ENCODE measurements around the gene KRT6A.
"Not testable (repeated sequence)": the region's sequence is repeated elsewhere in the genome, so short reads cannot be mapped to it uniquely, and the experiment has no call there.

KRT6A gene

DNA sequence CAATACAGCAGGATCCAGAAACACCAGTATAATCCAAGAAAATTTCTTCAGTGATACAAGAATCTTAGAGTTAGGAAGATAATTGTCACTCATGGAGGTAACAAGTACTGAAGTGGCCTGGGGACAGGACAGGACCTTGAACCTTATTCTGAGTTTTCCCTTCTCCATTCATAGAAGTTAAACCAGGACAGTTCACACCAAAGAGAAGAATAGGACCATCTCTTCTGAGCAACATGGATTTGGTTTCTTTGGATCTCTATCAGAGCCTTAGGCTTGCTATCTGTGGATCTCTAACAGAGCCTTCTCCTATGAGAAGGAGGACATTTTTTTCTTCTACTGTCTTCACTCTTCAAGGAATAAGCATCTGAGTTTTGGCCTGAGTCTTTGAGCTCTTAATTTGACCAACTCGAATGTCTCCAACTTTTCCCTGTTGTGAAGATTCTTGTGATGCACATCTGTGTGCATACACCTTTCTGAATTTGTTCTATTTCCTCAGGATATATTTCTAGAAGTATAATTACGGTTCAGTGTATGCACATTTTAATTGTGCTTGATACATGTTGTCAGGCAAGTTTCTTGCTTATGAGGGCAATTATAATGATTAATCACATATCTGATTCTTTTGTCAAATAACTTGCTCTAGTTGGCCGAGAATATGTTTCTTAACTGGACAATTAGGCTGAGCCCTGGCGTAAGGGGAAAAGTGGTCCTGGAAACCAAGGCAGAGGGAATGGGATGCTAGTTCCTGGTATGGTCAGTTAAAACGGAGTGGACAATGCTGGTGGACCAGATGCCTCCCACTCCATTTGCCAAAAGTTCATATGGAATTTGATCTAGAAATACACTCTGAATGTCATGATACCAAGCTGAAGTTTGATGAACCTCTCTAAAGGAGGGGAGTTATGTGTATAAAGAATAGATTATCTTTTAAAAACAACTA, 6.6 kb downstream of the KRT6A start:
- H3K4me3 ChIP-seq (ENCODE audit: low read length) = no peak overlapping the region
- DNase-seq (ENCODE audit: low read depth, low spot score) = no peak

DNA sequence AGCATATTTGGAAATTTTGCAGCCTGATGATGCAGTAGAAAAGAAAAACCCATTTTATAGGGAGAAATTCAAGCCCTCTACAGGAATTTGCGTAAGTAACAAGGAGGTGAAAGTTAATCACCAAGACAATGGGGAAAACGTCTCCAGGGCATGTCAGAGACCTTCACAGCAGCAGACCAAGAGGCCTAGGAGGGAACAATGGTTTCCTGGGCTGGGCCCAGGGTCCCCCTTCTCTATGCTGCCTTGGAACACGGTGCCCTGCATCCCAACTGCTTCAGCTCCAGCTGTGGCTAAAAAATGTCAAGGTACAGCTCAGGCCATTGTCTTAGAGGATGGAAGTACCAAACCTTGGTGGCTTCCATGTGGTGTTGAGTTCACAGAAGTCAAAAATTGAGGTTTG, 13.0 kb downstream of the KRT6A start:
- no peak for DNase-seq (ENCODE audit: low read depth, low spot score)
- no peak overlapping the region for H3K4me3 ChIP-seq (ENCODE audit: low read length)

DNA sequence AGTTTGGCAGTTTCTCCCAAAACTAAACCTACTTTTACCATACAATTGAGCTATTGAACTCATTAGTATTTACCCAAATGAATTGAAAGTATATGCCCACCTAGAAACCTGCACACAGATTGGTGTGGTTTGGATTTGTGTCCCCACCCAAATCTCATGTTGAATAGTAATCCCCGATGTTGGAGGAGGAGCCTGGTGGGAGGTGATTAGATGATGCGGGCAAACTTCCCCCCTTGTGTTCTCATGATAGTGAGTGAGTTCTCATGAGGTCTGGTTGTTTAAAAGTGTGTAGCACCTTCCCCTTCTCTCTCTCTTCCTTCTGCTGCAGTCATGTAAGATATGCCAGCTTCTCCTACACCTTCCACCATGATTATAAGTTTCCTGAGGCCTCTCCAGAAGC, 15.4 kb downstream of the KRT6A start:
- DNase-seq (ENCODE audit: low read depth, low spot score) = no peak
- no peak overlapping the region for H3K4me3 ChIP-seq (ENCODE audit: low read length)

- no peak for DNase-seq (ENCODE audit: low read depth, low spot score)
- H3K4me3 ChIP-seq (ENCODE audit: low read length) = no peak overlapping the region
Observed at GRCh38 chr12:52474212-52474611, 18.8 kb downstream of the KRT6A start.

- H3K4me3 ChIP-seq (ENCODE audit: low read length) = no peak within 1 kb of the TSS
- no peak for DNase-seq (ENCODE audit: low read depth, low spot score)
Observed at GRCh38 chr12:52473768-52474167, 19.3 kb downstream of the KRT6A start, which contains the start of gene KRT6C. KRT6C (minus strand) TSS chr12:52473805; CDS start chr12:52473737, 68 bp downstream.

DNA sequence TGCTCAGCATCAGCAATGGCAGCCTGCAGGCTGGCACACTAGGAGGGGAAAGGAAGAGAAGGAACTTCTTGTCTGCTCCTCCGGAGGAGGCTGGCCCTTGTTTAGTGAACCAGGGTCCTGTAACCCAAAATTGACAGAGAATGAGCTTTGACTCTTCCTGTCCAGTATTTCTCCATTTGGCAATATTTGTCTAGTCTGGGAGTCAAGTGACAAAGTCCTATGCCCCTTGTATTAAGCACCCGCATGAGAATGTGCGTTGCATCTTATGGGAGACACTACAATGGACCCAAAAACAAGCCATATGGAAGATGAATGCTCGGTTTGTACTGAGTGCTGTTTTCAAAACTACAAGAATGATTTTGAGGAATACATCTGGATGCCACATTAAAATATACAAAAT, 23.2 kb downstream of the KRT6A start:
- DNase-seq (ENCODE audit: low read depth, low spot score) = no peak
- H3K4me3 ChIP-seq (ENCODE audit: low read length) = no peak overlapping the region

DNA sequence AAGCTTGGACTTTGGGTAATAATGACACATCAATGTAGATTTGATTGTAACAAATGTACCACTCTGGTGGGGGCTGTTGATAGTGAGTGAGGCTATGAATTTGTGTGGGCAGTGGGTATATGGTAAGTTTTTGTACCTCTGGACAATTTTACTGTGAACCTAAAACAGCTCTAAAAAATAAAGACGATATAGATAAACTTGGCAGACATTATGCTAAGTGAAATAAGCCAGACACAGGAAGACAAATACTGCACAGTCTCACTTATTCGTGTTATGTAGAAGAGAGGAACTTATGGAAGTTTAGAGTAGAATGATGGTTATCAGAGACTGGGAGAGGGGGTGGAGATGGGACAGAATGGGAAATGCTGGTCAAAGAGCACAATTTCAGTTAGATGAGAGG, 28.2 kb downstream of the KRT6A start:
- H3K4me3 ChIP-seq (ENCODE audit: low read length) = no peak overlapping the region
- no peak for DNase-seq (ENCODE audit: low read depth, low spot score)

DNA sequence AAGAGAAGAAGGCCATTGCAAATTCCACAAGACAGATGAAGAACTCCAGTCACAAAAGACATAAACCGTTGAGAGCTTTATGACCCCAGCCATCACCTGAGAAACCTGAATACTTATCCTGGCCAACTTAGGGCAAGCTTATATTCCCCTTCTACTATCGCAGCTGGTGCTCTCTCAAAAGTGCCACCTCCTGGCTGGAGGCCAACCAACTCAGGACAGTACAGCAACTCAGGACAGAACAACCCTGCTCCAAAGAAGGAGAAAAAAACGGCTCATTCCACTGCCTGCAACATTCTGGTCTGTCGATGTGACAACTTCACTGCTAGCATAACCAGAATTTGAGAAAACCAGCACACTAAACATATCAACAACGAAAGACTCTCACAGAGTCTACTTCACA, 31.4 kb downstream of the KRT6A start:
- no peak for DNase-seq (ENCODE audit: low read depth, low spot score)
- no peak overlapping the region for H3K4me3 ChIP-seq (ENCODE audit: low read length)

GRCh38 chr12:52458861-52459260, 34.2 kb downstream of the KRT6A start:
- no peak overlapping the region for H3K4me3 ChIP-seq (ENCODE audit: low read length)
- no peak for DNase-seq (ENCODE audit: low read depth, low spot score)

GRCh38 chr12:52455821-52456220, 37.2 kb downstream of the KRT6A start:
- no peak for DNase-seq (ENCODE audit: low read depth, low spot score)
- H3K4me3 ChIP-seq (ENCODE audit: low read length) = no peak overlapping the region

- H3K4me3 ChIP-seq (ENCODE audit: low read length) = no peak overlapping the region
- DNase-seq (ENCODE audit: low read depth, low spot score) = no peak
Observed at GRCh38 chr12:52454411-52455201, 38.5 kb downstream of the KRT6A start.

DNA sequence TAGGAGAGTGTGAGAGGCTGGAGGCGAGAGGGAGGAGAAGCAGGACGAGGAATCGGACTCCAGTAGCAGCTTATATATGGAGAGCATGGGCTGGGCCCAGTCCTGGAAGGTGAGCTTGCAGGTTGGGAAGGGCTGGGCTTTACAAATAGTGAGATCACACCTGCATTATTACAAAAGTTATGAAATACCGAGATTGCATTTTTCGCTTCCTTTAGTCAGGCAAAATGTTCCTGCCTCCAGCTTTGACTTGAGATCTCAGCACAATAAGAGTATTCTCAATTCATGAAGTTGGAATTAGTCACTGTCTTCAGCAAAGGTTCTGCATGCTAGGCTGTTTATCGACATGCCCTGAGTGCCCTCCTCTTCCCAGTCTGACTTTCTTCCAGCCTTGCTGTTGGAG, 41.0 kb downstream of the KRT6A start, which contains the start of gene KRT6B:
Gene KRT6B, minus strand, starts transcription at position 46 of the 400 bp plus-strand sequence. CDS start 68 bp downstream, outside the sequence.
- DNase-seq (ENCODE audit: low read depth, low spot score) = no peak
- no peak within 1 kb of the TSS for H3K4me3 ChIP-seq (ENCODE audit: low read length)

DNA sequence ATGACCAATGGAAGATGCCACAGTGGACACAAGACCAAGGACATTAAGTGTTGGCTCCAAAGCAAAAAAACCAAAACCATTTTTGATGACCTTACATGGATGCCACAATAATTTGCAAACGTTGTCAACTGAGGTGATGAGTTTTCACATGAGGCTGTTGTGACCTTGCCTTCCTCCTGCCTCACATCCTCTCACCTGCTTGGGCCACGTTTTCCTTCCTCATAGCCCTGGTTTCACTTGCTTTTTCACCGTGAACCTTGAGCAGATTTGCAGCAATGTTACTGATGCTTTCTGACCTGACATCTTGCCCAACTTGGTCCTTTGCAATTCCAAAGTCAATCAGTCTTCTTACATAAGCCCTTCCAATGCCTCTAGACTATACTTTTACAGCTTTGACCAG, 44.8 kb downstream of the KRT6A start:
- no peak overlapping the region for H3K4me3 ChIP-seq (ENCODE audit: low read length)
- DNase-seq (ENCODE audit: low read depth, low spot score) = no peak

- DNase-seq (ENCODE audit: low read depth, low spot score) = not testable (repeated sequence)
Observed at GRCh38 chr12:52447196-52447595, 45.9 kb downstream of the KRT6A start.

DNA sequence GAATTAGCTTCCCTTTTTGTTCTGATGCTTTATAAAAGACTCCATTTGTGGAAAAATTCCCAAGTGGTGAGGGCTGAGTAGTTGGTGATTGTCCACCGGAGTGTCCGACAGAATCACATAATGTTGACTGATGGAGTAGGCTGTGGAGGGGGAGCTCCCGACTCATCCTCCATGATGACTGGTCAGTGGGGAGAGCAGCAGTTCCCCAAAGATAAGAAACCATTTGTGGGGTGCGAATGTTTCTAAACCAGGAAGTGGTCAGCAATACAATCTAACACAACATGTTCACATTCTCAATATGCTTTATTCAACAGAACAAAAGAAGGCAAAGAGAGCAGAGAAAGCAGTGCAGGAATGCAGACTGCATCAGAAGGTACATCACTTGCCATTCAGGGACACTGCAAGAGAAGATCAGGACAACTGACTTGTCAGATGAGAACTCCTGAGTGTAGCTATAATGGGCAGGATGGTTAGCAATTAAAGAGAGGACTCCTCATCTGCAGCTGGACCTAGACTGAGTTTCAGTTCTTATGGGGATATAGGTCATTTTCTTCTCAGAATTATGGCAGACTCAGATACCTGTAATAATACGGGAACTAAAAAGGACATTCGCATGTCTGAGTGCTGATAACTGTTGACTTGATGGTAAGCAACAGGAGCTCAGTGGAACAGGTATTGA, 46.6 kb downstream of the KRT6A start:
- DNase-seq (ENCODE audit: low read depth, low spot score) = no peak
- no peak overlapping the region for H3K4me3 ChIP-seq (ENCODE audit: low read length)

More at GRCh38 chr12:52447196-52447595, 45.9 kb downstream of the KRT6A start:
- H3K4me3 ChIP-seq (ENCODE audit: low read length) = not testable (repeated sequence)

DNA sequence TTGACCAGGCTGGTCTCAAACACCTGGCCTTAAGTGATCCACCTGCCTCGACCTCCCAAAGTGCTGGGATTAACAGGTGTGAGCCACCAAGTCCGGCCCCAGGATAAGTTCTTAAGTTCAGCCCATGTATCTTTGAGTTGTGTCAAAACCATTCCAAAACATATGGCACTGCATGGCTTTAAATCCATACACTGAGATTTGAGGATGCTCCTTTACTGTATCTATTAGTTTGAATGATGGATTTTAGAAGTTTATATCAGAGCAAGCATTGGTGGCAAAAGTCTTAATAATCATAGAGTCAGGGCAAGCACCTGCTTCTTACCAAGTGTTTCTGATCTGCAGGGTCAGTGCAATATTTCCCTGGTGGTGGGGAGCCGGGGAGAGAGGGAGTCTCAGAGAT, 47.2 kb downstream of the KRT6A start:
- H3K4me3 ChIP-seq (ENCODE audit: low read length) = no peak overlapping the region
- DNase-seq (ENCODE audit: low read depth, low spot score) = no peak

DNA sequence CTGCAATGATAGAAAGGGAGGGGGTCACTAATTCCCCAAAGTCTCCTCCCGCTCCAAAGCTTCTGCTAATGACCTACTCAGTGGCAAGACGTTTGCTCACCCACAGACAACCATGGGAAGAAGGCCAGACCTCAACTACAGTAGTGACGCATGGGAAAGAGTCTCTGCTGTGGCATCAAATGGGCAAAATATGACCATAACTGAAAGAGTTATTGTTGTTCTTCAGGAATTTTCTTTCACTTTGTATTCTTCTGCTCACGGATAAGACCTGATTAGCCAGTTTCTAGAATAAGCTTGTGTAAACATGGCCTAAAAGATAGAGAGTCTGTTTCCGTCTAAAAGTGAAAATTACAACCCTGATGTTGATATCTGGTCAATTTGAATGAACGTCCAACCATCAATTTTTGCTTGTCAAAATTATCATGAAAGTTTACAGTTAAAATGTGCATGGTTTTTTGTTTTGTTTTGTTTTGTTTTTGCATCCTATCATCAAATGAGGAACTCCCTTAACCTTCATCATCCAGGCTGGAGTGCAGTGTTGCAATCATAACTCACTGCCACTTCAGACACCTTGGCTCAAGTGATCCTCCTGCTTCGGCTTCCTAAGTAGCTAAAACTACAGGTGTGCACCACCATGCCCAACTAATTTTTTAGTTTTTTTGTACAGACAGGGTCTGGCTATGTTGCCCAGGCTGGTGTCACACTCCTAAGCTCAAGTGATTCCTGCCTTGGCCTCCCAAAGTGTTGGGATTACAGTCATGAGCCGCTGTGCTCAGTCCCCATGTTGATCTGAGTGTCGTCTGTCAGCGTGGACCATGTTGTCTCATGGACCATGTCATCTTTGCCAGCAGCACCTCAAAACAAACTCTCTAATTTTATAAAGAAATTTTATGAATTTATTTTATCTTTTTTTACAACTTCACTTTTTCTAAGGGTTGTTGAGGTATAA, 48.1 kb downstream of the KRT6A start:
- no peak overlapping the region for H3K4me3 ChIP-seq (ENCODE audit: low read length)
- DNase-seq (ENCODE audit: low read depth, low spot score) = no peak

DNA sequence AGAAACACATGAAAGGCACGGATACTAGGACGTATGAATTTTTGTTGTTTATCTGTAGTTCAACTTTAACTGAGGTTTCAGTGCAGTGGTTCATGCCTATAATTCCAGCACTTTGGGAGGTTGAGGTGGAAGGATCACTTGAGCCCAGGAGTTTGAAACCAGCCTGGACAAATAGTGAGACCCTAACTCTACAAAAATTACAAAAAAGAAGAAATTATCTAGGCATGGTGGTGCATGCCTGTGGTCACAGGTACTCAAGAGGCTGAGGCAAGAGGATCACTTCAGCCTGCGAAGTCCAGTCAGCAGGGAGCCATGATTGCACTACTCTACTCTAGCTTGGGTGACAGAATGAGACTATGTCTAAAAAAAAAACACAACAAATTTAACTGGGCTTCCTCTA, 49.1 kb downstream of the KRT6A start:
- no peak overlapping the region for H3K4me3 ChIP-seq (ENCODE audit: low read length)
- DNase-seq (ENCODE audit: low read depth, low spot score) = no peak
